ENCODE measurements around the gene CNOT4. TPM values are rescaled to one million over a fixed set of nuclear protein-coding genes. Genes with fewer than 3 reads are reported as not detected.

Gene CNOT4
- total and polyA plus RNA-seq, 2 of the 4 experiments (the other 2 are of a cell fraction), result 7.0 to 8.1 TPM

- no peak overlapping the region for H2BK120ac ChIP-seq (ENCODE audit: low read depth, low read length)
- H3K9ac ChIP-seq (ENCODE audit: low read depth, low read length), result no peak overlapping the region
- WGBS, 2 experiments (ENCODE audit: extremely low coverage in 2 of 2, insufficient read length in 1 of 2), result no CpG with 5 or more reads among the region's 7 CpGs
- ATAC-seq (ENCODE audit: low read depth), result no peak
- no peak overlapping the region for H3K14ac ChIP-seq (replicated peaks; ENCODE audit: low read depth, low read length)
- no peaks in the 10 kb centered on the region; a peak in 3 of 4 replicates for H3K79me1 ChIP-seq (ENCODE audit: low read depth in 1 of 2, low read length in 2 of 2)
- ChIA-PET POLR2A (ENCODE audit: unreplicated experiment) (no interaction called here), CTCF (no interaction called here)
- no peak overlapping the region for H3K4me2 ChIP-seq (ENCODE audit: low read depth, low read length)
- no peaks in the 10 kb centered on the region for H3K27me3 ChIP-seq (ENCODE audit: control insufficient read depth, insufficient read depth, low read length)
- no peaks in the 10 kb centered on the region for H3K4me1 ChIP-seq (ENCODE audit: control insufficient read depth, insufficient read depth, low read length)
- no peak overlapping the region for H2AFZ ChIP-seq (replicated peaks; ENCODE audit: low read length, poor library complexity)
- H3K9me1 ChIP-seq (ENCODE audit: insufficient read depth, low read length), result no peaks in the 10 kb centered on the region
- no peak overlapping the region for H2BK20ac ChIP-seq (ENCODE audit: low read depth, low read length)
- no peak overlapping the region for H3K18ac ChIP-seq (ENCODE audit: low read depth, low read length)
- H4K5ac ChIP-seq (ENCODE audit: low read depth, low read length), result no peak overlapping the region
- no peak for DNase-seq
- H3K27ac ChIP-seq (ENCODE audit: insufficient read depth, low read length), result no peak overlapping the region
- H3K36me3 ChIP-seq (ENCODE audit: control insufficient read depth, insufficient read depth, low read length), result peaks cover 8% of the 10 kb centered on the region; the same call in 1 of the 2 replicates
- H4K20me1 ChIP-seq (ENCODE audit: insufficient read depth, low read length), result no peaks in the 10 kb centered on the region
- no TSS peak for BruUV-seq (replicated peaks)
- H3K4me3 ChIP-seq (ENCODE audit: insufficient read depth, low read depth, low read length), result no peak overlapping the region
- no peak overlapping the region for H2BK5ac ChIP-seq (ENCODE audit: low read depth, low read length, poor library complexity, severe bottlenecking)
- no peak overlapping the region for H4K8ac ChIP-seq (ENCODE audit: low read depth in 2 of 2, low read length in 2 of 2)
- dilution Hi-C loops (cut with HindIII; ENCODE audit: low sequenced_read_pairs, unreplicated experiment) (no loop called here), in situ Hi-C loops (cut with MboI; ENCODE audit: low sequenced_read_pairs) (no loop called here), intact Hi-C loops (cut with micrococcal nuclease) (no loop called here)
- no peak overlapping the region for H3K23ac ChIP-seq (ENCODE audit: low read depth, low read length)
- no peak overlapping the region for H2AK5ac ChIP-seq (ENCODE audit: low read depth, low read length)
- no peak overlapping the region for H2AK9ac ChIP-seq (replicated peaks; ENCODE audit: low read depth, low read length, poor library complexity)
- H2BK15ac ChIP-seq (ENCODE audit: low read depth, low read length), result no peak overlapping the region
- no peak overlapping the region for H3K4ac ChIP-seq (ENCODE audit: low read depth, low read length)
- H3K56ac ChIP-seq (ENCODE audit: extremely low read depth, insufficient read depth, low read length), result no peak overlapping the region
- TF ChIP-seq USF2 (IDR thresholded peaks at IDR 0.05; ENCODE audit: low read depth, low read length) (no peak), MAZ (IDR thresholded peaks at IDR 0.05; ENCODE audit: borderline replicate concordance, low read depth, low read length) (no peak), BHLHE40 (IDR thresholded peaks at IDR 0.05; ENCODE audit: low read depth, low read length) (no peak)
- H4K91ac ChIP-seq (ENCODE audit: insufficient read depth, low read depth, low read length), result no peak overlapping the region
- H3K9me3 ChIP-seq (ENCODE audit: control insufficient read depth, insufficient read depth, low read length), result no peaks in the 10 kb centered on the region
Measured at GRCh38 chr7:135362871-135363270, 147.0 kb downstream of the CNOT4 start.

Data from IMR-90 (cell line).